GM23338 (cell line): ENCODE data around the gene FCHSD1. TPM values are rescaled to one million over a fixed set of nuclear protein-coding genes. Genes with fewer than 3 reads are reported as not detected.

Source experiments
- CREB1 ChIP-seq: fragments of 250-450 bp; sonication (Bioruptor Pico); IDR thresholded peaks from 2 replicates; pipeline ENCODE4 v1.5.0; 2020; ENCODE audit warnings: low read depth, mild to moderate bottlenecking, moderate library complexity
- ETS1 ChIP-seq: IDR thresholded peaks from 2 replicates; pipeline ENCODE4 v1.6.1; 2016; ENCODE audit warnings: antibody characterized with exemption
- EZH2 ChIP-seq: fragments of 200-600 bp; sonication (generic); IDR thresholded peaks from one replicate; pipeline ENCODE4 v1.8.0; 2017; ENCODE audit warnings: antibody characterized with exemption, mild to moderate bottlenecking, low read depth; ENCODE audit not compliant: unreplicated experiment
- EZH2phosphoT487 ChIP-seq: fragments of 200-600 bp; sonication (generic); IDR thresholded peaks from one replicate; pipeline ENCODE4 v1.8.1; 2018; ENCODE audit warnings: antibody characterized with exemption; ENCODE audit not compliant: unreplicated experiment
- JUNB ChIP-seq: IDR thresholded peaks from one replicate; pipeline ENCODE4 v1.6.1; 2016; ENCODE audit warnings: antibody characterized with exemption; ENCODE audit not compliant: unreplicated experiment
- NANOG ChIP-seq: IDR thresholded peaks from 2 replicates; pipeline ENCODE4 v1.6.1; 2016; ENCODE audit warnings: antibody characterized with exemption, borderline replicate concordance
- POLR2AphosphoS5 ChIP-seq: IDR thresholded peaks from 2 replicates; pipeline ENCODE4 v1.6.1; 2016; ENCODE audit warnings: antibody characterized with exemption, low read depth
- REST ChIP-seq: IDR thresholded peaks from one replicate; pipeline ENCODE4 v1.6.1; 2018; ENCODE audit warnings: antibody characterized with exemption; ENCODE audit not compliant: unreplicated experiment
- STAT1 ChIP-seq: IDR thresholded peaks from one replicate; pipeline ENCODE4 v1.6.1; 2016; ENCODE audit warnings: antibody characterized with exemption; ENCODE audit not compliant: unreplicated experiment
- ZNF114 ChIP-seq: fragments of 250-450 bp; sonication (Bioruptor Pico); IDR thresholded peaks from 2 replicates; pipeline ENCODE4 v1.5.0; 2020; ENCODE audit warnings: mild to moderate bottlenecking, moderate library complexity
- ZNF331 ChIP-seq: fragments of 250-450 bp; sonication (Bioruptor Pico); IDR thresholded peaks from 2 replicates; pipeline ENCODE4 v1.5.0; 2020; ENCODE audit warnings: low read depth, mild to moderate bottlenecking, moderate library complexity
- ZNF462 ChIP-seq: fragments of 250-450 bp; sonication (Bioruptor Pico); IDR thresholded peaks from 2 replicates; pipeline ENCODE4 v1.5.0; 2020; ENCODE audit warnings: mild to moderate bottlenecking, moderate library complexity
- polyA plus RNA-seq: library from polyadenylated mRNA; unstranded; fragments of >200 nt; fragmentation: Nextera tagmentation; extraction: Ambion mirVana; gene quantifications from 2 replicates; pipeline ENCODE4 v1.2.1, GENCODE V29; 2016
- total RNA-seq: library from RNA; depleted of rRNA; stranded (reverse); fragments of >200 nt; shearing (Covaris generic); gene quantifications from 2 replicates; pipeline ENCODE4 v1.2.3, GENCODE V29; 2014

Gene FCHSD1
- total and polyA plus RNA-seq, 2 experiments from 2014 or later = 24.7 to 46.6 TPM

DNA sequence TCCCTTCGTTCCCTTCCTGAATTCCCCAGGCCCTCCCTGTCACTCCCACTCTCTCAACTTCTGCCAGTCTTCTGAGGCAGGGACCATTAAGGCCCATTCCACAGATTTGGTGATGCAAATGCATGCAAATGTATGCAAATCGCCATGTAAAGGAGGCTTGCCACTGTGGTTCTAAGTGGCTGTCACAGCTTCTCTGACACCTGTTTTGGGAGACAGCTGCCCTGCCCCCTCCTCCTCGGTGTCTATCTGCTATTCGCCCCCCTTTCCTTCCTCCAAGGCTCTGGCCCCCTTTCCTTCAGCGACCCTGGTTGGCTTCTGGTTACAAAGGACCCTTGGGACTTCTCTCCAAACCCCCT lies 41.3 kb upstream of the FCHSD1 start (continued):
- no peak for TF ChIP-seq ZNF462 (CRISPR knock-in tag)
- no peak for TF ChIP-seq REST
- no peak for TF ChIP-seq ETS1
- no peak for TF ChIP-seq NANOG
- no peak for TF ChIP-seq ZNF331 (CRISPR knock-in tag)
- TF ChIP-seq JUNB = no peak
- TF ChIP-seq ZNF114 = no peak
- no peak for TF ChIP-seq POLR2AphosphoS5
- no peak for TF ChIP-seq EZH2
- no peak for TF ChIP-seq EZH2phosphoT487
- TF ChIP-seq STAT1 = no peak
- no peak for TF ChIP-seq CREB1 (CRISPR knock-in tag)
